DND-41 (cell line): ENCODE measurements around the gene OCA2.

ENCODE experiments used
- EZH2 ChIP-seq: IDR thresholded peaks from 3 replicates; pipeline ENCODE4 v1.6.1; 2012; ENCODE audit warnings: borderline replicate concordance, low read depth, mild to moderate bottlenecking, moderate library complexity, low read length, inconsistent platforms; ENCODE audit not compliant: severe bottlenecking
- TF ChIP-seq, protein P1 (sequence below): IDR thresholded peaks from 2 replicates; pipeline ENCODE4 v1.5.1; 2012; ENCODE audit warnings: borderline replicate concordance, low read length, moderate library complexity, mild to moderate bottlenecking; ENCODE audit not compliant: poor library complexity, severe bottlenecking; ENCODE audit errors: extremely low read depth

DNA sequence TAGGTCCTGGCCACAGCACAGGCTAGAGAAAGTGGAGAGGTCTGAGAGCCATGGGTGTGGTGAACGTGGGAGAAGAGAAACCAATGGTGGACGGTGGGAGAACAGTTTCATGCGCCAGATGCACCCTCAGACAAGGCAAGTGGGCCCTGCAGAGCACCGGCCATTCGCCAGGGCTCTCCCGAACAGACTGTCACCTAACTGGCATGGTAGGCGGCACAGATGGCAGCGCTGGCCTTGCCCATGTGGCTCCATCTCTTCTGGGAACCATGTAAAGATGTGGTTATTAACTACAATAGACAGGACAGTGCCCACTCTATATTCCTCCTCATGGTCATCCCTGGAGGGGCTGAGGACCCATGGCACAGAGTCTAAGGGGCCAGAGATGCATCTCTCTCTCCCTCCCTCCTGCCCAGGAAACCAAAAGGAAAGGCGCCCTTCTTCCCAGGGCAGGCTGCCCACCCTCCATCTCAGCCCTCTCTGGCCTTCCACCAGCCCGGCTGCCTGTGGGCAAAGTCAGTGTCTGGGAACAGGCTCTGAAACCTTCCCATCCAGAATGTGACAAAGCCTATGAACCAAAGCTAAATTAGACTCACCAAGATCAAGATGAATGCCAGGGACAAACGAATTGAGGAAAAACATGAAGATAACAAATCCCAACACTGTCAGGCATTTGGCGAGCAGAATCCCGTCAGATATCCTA is 147.8 kb downstream of the OCA2 start:
- TF ChIP-seq, protein P1, sequence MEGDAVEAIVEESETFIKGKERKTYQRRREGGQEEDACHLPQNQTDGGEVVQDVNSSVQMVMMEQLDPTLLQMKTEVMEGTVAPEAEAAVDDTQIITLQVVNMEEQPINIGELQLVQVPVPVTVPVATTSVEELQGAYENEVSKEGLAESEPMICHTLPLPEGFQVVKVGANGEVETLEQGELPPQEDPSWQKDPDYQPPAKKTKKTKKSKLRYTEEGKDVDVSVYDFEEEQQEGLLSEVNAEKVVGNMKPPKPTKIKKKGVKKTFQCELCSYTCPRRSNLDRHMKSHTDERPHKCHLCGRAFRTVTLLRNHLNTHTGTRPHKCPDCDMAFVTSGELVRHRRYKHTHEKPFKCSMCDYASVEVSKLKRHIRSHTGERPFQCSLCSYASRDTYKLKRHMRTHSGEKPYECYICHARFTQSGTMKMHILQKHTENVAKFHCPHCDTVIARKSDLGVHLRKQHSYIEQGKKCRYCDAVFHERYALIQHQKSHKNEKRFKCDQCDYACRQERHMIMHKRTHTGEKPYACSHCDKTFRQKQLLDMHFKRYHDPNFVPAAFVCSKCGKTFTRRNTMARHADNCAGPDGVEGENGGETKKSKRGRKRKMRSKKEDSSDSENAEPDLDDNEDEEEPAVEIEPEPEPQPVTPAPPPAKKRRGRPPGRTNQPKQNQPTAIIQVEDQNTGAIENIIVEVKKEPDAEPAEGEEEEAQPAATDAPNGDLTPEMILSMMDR = no peak
- TF ChIP-seq EZH2 = no peak
